Measurements from ENCODE around the gene ABHD16B. TPM values are rescaled to one million over a fixed set of nuclear protein-coding genes. Genes with fewer than 3 reads are reported as not detected.

The ABHD16B gene
- total RNA-seq, 1 donor: not detected

- H3K27me3 ChIP-seq (ENCODE audit: insufficient read depth, low read length): no peaks in the 10 kb centered on the region
- peaks cover 90% of the 10 kb centered on the region for H3K4me1 ChIP-seq (ENCODE audit: insufficient read depth, low read length)
- H3K9me3 ChIP-seq (ENCODE audit: low read depth, low read length): no peaks in the 10 kb centered on the region
These were observed 42.7 kb downstream of the ABHD16B start for GRCh38 chr20:63903796-63904561.

GRCh38 chr20:63908008-63908682 lies 46.8 kb downstream of the ABHD16B start:
- peaks cover 82% of the 10 kb centered on the region for H3K4me1 ChIP-seq (ENCODE audit: insufficient read depth, low read length)

More at GRCh38 chr20:63903796-63904561, 42.7 kb downstream of the ABHD16B start:
- no peak overlapping the region for H3K4me3 ChIP-seq (ENCODE audit: low read length)

GRCh38 chr20:63911176-63911575 lies 49.9 kb downstream of the ABHD16B start:
- Histone ChIP-seq H3K4me1 (ENCODE audit: insufficient read depth, low read length) (peaks cover 60% of the 10 kb centered on the region), H3K27me3 (ENCODE audit: insufficient read depth, low read length) (no peaks in the 10 kb centered on the region), H3K4me3 (ENCODE audit: low read length) (no peak overlapping the region), H3K9me3 (ENCODE audit: low read depth, low read length) (no peaks in the 10 kb centered on the region)

More at GRCh38 chr20:63908008-63908682, 46.8 kb downstream of the ABHD16B start:
- Histone ChIP-seq H3K27me3 (ENCODE audit: insufficient read depth, low read length) (no peaks in the 10 kb centered on the region), H3K9me3 (ENCODE audit: low read depth, low read length) (no peaks in the 10 kb centered on the region), H3K4me3 (ENCODE audit: low read length) (no peak overlapping the region)

Other genes with a start within 250 kb of the ABHD16B start
- 27.1 TPM for gene GMEB2, start 234.4 kb upstream of the ABHD16B start, total RNA-seq
- 14.5 TPM for gene STMN3, start 208.1 kb upstream of the ABHD16B start, total RNA-seq
- gene RTEL1, start 203.2 kb upstream of the ABHD16B start, total RNA-seq: 5.7 TPM
- gene TNFRSF6B, start 164.8 kb upstream of the ABHD16B start, total RNA-seq: not detected
- gene ARFRP1, start 153.5 kb upstream of the ABHD16B start, total RNA-seq: 13.5 TPM
- 14.0 TPM for gene ZGPAT, start 153.5 kb upstream of the ABHD16B start, total RNA-seq
- gene LIME1, start 124.8 kb upstream of the ABHD16B start, total RNA-seq: 117 TPM
- gene SLC2A4RG, start 121.7 kb upstream of the ABHD16B start, total RNA-seq: 17.1 TPM
- gene ZBTB46, start 30.2 kb upstream of the ABHD16B start, total RNA-seq: 2.1 TPM
- 54.8 TPM for gene TPD52L2, start 3.8 kb downstream of the ABHD16B start, total RNA-seq
- gene DNAJC5, start 33.6 kb downstream of the ABHD16B start, total RNA-seq: 26.0 TPM
- 16.9 TPM for gene UCKL1, start 94.9 kb downstream of the ABHD16B start, total RNA-seq
- gene ZNF512B, start 108.4 kb downstream of the ABHD16B start, total RNA-seq: 5.5 TPM
- 2.3 TPM for gene SAMD10, start 118.1 kb downstream of the ABHD16B start, total RNA-seq
- 36.6 TPM for gene PRPF6, start 119.6 kb downstream of the ABHD16B start, total RNA-seq
- 2.9 TPM for gene C20orf204, start 174.7 kb downstream of the ABHD16B start, total RNA-seq
- not detected for gene SOX18, start 188.1 kb downstream of the ABHD16B start, total RNA-seq
- 6.0 TPM for gene TCEA2, start 201.7 kb downstream of the ABHD16B start, total RNA-seq
- 33.6 TPM for gene RGS19, start 218.0 kb downstream of the ABHD16B start, total RNA-seq
- 1.3 TPM for gene OPRL1, start 218.6 kb downstream of the ABHD16B start, total RNA-seq
- gene LKAAEAR1, start 222.9 kb downstream of the ABHD16B start, total RNA-seq: 0.42 TPM
- gene NPBWR2, start 246.1 kb downstream of the ABHD16B start, total RNA-seq: not detected

Measured in mononuclear cell (primary cell).